Measurements from ENCODE around the gene SEPTIN2.

Gene SEPTIN2

GRCh38 chr2:241399941-241400922 lies 84.5 kb downstream of the SEPTIN2 start:
- no peak for DNase-seq (ENCODE audit: low read depth, low spot score)
- H3K4me3 ChIP-seq (ENCODE audit: low read length): no peak overlapping the region
